ENCODE data around the gene AQP3.
"Not testable (repeated sequence)": the region's sequence is repeated elsewhere in the genome, so short reads cannot be mapped to it uniquely, and the experiment has no call there.

Gene AQP3

DNA sequence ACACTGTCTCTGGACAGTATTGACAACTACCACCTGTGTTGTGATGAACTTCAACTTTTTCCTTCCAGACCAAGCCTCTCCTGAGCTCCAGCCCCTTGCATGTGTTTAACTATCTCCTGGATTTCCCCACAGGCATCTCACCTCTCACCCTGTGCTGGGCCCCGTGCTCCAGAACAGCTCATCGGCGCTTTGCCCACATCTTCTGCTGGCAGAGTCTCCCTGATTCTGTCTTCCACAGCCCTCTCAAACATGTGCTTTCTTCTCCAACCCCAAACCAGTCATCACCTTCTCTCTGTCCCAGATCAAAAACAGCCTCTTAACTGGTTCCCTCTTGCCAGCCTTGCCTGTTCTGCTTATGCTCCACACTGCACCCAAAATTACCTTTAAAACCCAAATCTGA, 53.4 kb downstream of the AQP3 start:
- not testable (repeated sequence) for H3K4me1 ChIP-seq (ENCODE audit: control insufficient read depth, insufficient read depth, low read length, unreplicated experiment); H3K36me3 ChIP-seq (ENCODE audit: insufficient read depth, low read length); H3K27me3 ChIP-seq (ENCODE audit: insufficient read depth, low read length); H3K4me3 ChIP-seq (ENCODE audit: low read depth, low read length); H3K79me2 ChIP-seq (ENCODE audit: control insufficient read depth, insufficient read depth, low read length, unreplicated experiment); H3K27ac ChIP-seq (ENCODE audit: low read depth, low read length); H2AFZ ChIP-seq (ENCODE audit: low read length, unreplicated experiment)

DNA sequence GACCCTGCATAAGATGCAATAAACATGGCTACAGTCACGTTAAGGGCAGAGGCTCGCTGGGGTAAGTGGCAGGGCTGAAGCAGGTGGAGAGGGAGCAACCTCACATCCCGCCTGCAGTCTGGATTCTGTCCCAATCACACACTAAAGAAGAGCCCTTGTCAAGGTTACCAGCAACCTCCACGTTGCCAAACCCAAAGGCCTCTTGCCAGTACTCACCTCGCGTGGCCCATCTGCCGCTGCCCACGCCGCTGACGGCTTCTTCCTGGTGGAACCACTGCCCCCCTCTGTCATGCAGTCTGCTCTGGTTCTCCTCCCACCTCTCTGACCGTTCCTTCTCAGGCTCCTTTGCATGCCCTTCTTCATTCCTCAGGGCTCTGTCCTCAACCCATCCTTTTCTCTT, 53.8 kb downstream of the AQP3 start:
- H3K36me3 ChIP-seq (ENCODE audit: insufficient read depth, low read length), result no peaks in the 10 kb centered on the region
- no peaks in the 10 kb centered on the region for H3K79me2 ChIP-seq (ENCODE audit: control insufficient read depth, insufficient read depth, low read length, unreplicated experiment)
- H3K27me3 ChIP-seq (ENCODE audit: insufficient read depth, low read length), result no peaks in the 10 kb centered on the region
- no peak overlapping the region for H3K4me3 ChIP-seq (ENCODE audit: low read depth, low read length)
- H2AFZ ChIP-seq (ENCODE audit: low read length, unreplicated experiment), result no peak overlapping the region
- no peak overlapping the region for H3K27ac ChIP-seq (ENCODE audit: low read depth, low read length)
- peaks cover 5% of the 10 kb centered on the region for H3K4me1 ChIP-seq (ENCODE audit: control insufficient read depth, insufficient read depth, low read length, unreplicated experiment)

DNA sequence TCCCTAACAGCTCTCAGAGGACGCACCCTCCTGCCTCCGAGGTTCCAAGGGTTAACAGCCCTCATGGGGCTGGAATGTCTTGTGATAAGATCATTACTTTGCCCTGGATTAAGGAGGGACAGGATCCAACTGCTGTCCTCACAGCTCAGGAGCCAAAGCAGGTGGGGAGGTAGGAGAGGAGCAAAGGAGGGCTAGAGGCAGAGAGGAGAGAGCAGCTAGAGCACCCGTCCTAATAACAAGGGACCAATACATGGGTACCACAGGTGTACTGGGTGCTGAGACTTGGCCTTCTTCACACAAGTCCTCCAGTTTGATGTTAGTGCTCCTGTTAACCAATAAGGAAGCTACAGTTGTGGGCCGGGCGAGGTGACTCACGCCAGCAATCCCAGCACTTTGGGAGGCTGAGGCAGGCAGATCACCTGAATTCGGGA, 54.8 kb downstream of the AQP3 start:
- not testable (repeated sequence) for H3K36me3 ChIP-seq (ENCODE audit: insufficient read depth, low read length); H3K27me3 ChIP-seq (ENCODE audit: insufficient read depth, low read length); H3K4me1 ChIP-seq (ENCODE audit: control insufficient read depth, insufficient read depth, low read length, unreplicated experiment); H3K79me2 ChIP-seq (ENCODE audit: control insufficient read depth, insufficient read depth, low read length, unreplicated experiment); H3K27ac ChIP-seq (ENCODE audit: low read depth, low read length); H3K4me3 ChIP-seq (ENCODE audit: low read depth, low read length); H2AFZ ChIP-seq (ENCODE audit: low read length, unreplicated experiment)
